Measurements from ENCODE around the gene BTF3L4.

BTF3L4 gene

DNA sequence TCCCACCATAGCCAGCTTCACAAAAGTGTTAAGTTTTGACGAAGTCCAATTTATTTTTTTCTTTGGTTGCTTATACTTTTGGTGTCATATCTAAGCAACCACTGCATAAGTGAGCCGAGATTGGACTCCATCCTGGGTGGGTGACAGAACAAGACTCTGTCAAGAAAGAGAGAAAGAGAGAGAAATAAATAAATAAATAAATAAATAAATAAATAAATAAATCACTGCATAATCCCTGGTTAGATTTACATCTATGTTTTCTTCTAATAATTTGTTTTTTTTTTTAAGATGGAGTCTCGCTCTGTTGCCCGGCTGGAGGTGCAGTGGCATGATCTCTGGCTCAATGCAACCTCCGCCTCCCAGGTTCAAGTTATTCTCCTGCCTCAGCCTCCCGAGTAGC lies 67.5 kb downstream of the BTF3L4 start:
- no peak for DNase-seq (ENCODE audit: low read depth)

DNA sequence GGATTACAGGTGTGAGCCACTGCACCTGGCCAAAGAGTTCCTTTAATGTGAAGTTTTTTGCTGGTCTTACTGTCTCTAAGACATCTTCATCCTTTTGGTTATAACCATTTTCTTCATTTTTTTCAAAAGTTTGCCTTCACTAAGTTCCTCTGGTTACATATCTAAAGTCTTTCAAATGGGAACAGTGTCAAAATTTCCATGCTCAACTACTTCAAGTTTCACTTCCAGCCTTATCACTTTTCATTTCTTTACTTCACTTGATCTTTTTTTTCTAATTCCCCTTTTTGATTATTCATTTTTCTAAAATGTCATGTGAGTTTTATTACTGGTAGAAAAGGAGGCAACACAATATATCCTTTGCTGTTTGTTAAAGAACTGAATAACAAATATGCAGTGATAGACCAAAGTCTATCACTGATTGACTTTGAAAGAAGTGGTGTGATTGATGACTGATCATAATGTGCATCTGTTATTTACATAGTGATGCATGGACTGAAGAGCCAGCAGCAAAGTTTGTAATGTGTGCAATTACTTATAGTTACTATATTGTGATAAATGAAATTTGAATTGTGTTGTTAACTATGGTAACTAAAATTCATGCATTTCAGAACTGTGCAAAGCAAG lies 69.8 kb downstream of the BTF3L4 start:
- no peak for DNase-seq (ENCODE audit: low read depth)

DNA sequence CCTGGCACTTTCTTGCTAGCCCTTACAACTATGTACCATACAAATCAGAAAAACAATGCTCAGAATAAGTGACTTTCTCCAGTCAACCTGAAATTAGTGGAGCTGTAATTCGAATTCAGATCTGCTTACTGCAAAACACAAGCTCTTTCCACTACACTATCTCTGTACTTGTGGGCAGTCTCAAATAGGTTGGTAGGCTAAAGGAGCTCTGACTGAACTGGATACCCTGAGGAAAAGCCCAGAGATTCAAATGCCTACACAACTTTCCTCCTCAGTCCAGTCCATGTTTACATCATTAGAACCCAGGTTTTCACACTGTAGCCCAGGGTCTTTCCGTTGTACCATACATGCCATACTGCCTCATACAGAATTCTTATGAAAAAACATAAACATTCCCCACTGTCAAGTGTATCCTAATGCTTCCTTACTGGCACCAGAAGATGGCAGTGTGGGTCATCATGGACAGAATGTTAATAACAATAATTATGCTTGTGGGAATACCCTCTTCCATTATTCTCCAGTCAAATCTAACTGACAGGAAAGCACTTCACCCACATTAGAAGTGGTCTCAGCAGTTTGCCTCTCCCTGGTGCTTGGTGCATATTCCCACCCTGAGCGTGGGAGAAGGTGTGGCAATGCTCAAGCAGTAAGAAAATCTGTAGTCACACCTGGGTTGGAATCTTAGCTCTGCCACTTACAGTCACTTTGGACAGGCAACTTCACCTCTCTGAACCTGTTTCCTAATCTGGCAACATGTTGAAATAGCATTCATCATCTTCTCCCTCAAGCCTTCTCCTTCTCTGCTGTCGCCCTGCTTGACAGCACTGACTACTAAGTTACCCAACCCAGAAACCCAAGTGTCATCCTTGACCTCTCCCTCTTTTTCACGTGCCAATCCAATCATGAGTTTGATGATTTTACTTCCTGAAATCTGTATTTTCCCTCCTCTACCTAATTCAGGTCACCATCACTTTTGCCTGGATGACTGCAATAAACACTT lies 71.4 kb downstream of the BTF3L4 start:
- DNase-seq (ENCODE audit: low read depth): peak; percentile 23

DNA sequence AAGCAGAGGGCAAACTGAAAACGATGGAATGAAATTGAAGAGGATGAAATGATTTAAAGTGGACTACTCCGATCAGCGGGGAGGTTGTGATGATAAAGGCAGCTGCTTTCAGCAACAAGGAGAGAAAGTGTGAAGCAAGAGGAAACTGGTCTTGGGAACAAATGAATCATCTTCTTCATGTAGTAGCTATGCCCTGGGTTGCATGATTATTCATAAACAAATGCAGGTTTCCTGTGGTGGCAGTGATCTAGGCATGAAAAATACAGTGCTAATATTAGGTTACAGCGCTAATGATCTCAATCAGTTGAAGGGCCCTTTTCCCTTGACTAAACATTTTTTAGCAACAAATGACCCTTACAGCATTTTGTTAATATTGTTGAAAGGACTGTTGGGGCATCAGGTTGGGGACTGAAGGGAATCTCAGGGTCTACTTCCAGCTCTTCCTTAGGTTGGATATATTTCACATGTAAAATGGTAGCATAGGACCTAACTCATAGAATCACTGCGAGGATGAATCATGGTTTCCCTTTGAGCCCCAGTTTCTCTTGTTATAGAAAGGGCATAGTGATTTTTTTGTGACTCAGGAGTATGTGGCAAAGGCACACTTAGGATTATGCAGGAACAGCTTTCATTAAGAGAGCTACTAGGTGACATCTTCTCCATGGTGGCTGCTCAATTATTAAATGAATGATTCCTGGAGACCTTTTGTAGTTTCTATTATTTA lies 83.9 kb downstream of the BTF3L4 start:
- peak; percentile 75 for DNase-seq (ENCODE audit: low read depth)

Data from HS-5 (cell line).